DMS53 (cell line): ENCODE results near the gene MAD2L1.
"Not testable (repeated sequence)": the region's sequence is repeated elsewhere in the genome, so short reads cannot be mapped to it uniquely, and the experiment has no call there.

ENCODE experiments used
- DNase-seq: peaks from one replicate; lab custom pipeline; 2025; lab: John Stamatoyannopoulos, UW

The MAD2L1 gene

DNA sequence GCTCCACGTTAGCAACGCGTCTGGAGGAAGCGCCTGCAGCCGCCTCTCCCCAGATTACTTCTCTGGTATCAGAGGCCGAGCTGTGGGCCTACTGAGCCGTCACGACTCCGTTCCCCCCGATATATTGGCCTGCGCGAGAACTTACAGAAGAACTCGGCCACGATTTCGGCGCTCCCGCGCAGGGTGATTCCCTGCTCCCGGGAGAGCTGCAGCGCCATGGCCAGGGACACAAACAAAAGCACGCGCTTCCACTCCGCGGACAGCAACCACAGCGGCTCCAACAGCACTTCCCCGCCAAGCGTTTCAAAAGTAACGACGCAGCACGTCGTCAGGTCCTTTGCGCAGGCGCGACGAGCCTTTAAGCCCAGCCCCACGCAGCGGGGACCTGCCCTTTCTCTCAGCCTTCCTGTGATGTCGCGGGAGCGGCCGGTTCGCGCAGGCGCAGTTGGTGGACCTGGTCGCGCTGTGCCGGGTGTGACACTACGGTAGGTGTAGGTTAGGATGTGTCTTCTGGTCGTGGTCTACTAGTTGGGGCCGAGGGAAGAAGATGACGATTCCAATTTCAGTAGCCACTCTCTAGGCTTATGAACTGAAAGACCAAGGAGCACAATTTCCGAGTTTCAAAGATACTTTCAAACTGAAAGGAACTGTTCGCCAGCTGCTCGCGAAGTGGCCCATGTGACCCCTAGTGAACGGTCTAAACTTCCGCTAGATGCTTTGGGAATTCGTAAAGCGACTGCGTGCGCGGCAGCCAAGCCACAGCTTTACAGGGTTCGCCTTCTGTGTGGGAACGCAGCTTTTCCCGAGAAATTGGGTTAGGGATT, at the start of gene MAD2L1:
Gene MAD2L1 (minus strand): TSS at position 332 of the 824 bp plus-strand sequence. CDS start 114 bp downstream, at position 218.
- DNase-seq = peak; percentile 98

DNA sequence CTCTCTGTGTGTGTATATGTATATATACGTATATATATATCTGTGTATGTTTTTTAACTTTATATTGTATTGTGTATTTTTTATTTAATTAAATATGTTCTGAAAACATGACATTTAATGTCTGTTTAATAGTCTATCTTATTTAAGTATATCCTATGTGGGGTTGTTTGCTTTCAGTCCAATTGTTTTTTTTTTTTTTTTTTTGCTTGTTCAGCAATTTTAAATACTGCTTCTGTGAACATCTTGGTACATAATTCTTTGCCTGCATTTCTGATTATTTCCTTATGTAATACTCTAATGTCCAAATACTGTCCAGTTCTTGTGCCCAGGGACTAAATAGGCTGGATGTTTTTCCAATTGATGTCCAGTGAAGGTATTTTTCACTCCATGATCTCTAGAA, 45.1 kb upstream of the MAD2L1 start:
- DNase-seq = no peak

- DNase-seq = no peak
These were observed 42.8 kb upstream of the MAD2L1 start for GRCh38 chr4:120109406-120109805.

GRCh38 chr4:120105472-120105871, 38.8 kb upstream of the MAD2L1 start:
- no peak for DNase-seq

GRCh38 chr4:120096508-120097297, 30.1 kb upstream of the MAD2L1 start:
- DNase-seq = no peak

DNA sequence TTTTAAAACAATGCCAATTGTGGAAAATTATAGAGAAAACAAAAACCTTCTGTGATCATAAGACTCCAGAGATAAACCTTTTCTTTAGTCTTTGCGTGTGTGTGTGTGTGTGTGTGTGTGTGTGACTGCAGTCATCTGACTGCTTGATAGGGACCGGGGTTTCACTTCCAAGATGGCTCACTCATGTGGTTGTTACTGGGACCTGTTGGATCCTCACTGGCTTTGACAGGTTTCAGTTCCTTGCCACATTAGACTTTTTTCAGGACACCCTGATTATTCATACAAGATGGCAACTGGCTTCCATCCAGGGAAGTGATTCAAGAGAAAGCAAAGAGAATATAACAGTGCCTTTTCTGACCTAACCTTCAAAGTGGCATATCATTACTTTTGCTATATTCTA, 21.9 kb upstream of the MAD2L1 start:
- no peak for DNase-seq

- DNase-seq = not testable (repeated sequence)
These were observed 21.4 kb upstream of the MAD2L1 start for GRCh38 chr4:120088066-120088465.

DNA sequence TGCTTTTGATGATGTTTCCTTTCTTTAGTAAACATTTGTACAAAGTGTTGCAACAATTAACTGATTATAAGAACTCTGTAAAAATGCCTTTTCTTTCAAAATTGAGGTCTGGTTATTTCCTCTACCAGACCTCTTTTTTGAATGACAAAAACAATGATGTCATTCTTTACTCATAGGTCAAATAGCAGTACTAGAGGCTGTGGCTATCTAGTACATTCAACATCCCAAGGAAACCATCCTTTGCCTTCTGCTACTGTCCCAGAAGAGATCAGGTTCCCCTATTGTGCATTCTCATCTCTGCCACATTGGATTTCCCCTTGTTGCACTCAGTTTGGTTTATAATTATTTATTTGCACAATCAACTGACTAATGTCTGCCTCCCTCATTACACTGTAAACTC, 19.1 kb upstream of the MAD2L1 start:
- peak; percentile 31 for DNase-seq

DNA sequence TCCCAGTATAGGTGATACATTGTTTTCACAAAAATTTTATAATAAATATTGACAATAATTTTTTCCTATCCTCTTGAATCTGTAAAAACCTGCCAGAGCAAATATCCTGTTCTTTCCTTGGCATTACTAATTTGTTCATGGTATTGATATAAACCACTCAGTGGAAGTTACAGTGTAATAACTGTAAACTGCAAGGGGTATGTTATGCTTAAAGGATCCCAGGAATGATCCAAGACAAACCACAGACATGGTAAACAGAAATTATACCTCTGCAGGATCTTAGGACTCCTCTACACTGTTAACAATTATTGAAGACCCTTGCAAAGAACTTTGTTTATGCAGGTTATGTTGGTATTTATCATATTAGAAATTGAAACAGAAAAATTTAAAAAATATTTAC, 17.7 kb upstream of the MAD2L1 start:
- no peak for DNase-seq

- DNase-seq = no peak
These were observed 16.5 kb upstream of the MAD2L1 start for GRCh38 chr4:120083152-120083551.

DNA sequence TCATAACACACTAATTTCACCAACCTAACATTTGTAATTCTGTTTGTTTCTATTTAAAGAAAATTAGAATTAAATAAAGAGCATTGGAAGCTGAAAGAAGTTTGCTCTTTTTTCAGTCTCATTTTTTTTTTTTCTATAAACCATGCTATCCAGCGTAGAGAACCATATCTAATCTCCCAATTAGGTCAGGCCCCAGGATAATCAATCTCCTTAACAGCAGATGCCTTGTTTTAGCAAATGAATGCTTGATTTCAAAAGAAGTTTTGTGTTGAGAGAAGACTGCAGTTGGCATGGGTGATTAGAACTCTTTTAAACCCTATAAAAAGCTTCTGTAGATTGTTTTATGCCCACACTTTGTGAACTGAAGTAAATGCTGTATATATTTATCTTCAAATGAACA, 15.6 kb upstream of the MAD2L1 start:
- DNase-seq = no peak

DNA sequence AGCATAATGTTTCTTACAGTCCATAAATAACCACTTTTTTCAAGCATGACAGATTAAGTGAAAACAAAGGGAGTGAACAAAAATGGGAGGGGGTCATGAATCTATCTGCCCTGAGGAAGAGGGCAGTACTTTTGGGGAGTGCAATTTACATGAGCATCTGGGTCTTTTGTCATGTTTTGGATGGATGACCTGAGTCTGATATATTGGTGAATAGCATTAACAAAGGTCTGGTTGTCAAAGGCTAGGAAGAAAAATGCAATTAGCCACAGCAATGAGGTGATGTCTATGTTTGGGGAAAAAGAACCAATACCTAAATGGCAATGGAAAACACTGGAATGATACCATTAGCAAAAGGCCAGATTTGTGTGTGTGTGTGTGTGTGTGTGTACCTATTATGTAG, 15.1 kb upstream of the MAD2L1 start:
- DNase-seq = no peak

- DNase-seq = no peak
These were observed 13.9 kb upstream of the MAD2L1 start for GRCh38 chr4:120080533-120080932.

GRCh38 chr4:120079839-120080520, 13.3 kb upstream of the MAD2L1 start:
- no peak for DNase-seq

DNA sequence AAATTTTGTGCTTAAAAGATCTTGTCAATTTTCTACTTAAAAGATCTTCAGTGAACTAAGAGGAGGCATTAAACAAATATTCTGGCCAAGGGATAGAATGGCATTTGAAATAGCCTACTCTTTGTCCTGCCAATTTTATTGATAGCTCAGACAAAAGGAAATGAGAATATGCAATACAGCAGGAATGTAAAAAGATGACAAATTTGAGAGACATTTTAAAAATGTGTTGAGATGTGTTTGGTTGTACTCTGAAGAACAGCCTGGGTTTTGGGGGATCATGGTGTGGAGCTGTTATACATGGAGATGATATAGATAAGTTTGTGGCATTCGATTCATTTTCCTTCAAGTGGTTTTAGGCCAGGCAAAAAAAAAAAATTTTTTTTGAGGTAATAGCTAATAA, 11.6 kb upstream of the MAD2L1 start:
- DNase-seq = no peak

- peak; percentile 79 for DNase-seq
These were observed 4.6 kb upstream of the MAD2L1 start for GRCh38 chr4:120071192-120071795.

DNA sequence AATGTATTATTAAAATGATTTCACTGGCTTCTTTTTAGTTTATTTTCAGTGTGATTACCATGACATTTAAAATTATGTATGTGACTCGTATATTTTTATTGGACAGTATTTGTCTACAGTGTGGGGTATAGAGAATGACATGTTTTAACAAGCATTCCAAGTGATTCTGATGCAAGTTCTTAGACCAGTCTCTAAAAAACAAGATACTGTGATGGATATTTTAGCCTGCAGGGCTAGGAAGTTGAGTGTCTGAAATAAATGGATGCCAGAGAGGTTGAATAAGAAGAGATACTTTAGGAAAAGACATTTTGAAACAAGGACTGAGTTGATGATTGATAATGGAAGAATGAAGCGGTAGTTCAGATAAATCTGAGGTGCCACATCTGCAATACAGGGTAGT, 3.5 kb upstream of the MAD2L1 start:
- no peak for DNase-seq

DNA sequence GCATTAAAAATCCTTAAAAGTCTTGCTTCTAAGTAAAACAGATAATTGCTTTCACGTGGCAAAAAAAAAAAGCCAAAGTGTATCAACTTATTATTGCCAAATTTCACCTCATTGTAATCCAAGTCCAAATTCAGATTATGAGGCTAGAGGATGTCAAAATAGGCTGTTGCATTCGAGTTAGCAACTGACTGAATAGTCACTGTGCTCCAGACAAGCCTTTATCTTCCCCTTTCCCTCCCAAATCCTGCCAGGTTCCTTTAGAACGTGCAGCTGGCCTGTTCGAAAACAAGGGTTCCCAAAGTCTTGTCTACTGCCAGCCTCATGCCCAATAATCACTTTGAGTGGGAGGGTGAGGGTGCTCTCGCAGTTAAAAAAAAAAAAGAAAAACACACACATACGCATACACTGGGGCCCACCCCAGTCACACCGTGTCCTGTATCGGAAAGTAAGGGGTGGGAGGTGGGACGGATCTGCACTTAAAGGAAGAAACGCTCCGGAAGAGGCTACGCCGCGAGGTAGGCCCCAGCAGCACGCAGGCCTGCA, 603 bp downstream of the MAD2L1 start:
- no peak for DNase-seq

DNA sequence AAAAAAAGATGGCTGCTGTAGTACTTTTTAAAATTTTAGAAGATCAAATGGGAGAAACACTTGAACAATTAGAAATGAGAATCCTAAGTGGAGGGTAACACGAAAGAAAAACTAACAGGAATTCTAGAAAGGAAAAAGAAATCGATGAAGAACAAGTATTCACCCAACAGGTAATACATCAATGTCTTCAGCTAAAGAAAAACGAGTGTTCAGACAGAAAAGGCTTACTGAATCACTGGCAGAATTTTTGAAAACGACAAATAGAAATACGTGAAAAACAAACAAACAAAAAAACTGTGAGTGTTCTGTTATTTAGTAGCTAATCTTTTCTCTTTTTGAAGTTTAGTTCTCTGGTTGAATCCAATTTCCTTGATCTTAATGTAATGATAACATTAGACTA, 1.8 kb downstream of the MAD2L1 start:
- no peak for DNase-seq

- DNase-seq = not testable (repeated sequence)
These were observed 2.9 kb downstream of the MAD2L1 start for GRCh38 chr4:120063711-120064110.

DNA sequence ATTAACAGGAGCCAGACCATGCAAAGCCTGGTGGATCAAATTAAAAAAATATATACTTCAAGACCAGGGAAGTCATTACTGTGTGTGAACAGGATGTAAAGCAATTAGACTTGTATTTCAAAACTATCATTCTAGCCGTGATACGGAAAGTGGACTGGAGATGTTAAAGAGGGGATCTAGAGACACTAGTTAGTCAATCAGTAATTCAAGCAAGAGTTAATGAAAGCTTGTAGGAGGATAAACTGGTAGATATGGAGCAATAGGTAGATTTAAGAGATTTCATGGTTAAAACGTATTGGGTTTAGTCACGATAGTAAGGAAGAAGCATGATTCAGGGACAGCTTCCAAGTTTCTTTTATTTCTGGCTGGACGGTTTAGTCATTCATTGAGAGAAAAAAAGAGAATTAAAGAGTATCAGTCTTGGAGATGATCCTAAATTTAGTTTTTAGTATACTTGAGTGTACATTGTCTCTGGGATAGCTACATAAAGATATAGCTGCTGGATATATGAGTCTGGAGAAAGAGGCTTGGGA, 3.9 kb downstream of the MAD2L1 start:
- DNase-seq = no peak

DNA sequence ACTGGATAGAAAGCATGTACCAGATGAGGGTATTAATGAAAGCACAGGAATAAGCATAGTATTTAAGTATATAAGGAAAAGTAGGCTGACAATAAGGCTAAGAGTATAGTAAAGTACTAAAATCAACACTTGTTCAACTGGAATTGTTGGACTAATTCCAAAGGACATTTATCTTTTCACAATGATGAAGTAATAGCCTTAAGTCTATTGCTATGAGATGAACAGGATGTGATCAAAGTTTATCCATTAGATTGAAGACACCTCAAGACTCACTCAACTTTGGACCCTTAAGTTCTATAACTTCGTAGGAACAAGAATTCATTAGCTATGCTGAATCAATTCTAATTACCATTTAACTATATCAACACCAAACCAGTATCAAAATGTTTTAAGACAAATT, 7.6 kb downstream of the MAD2L1 start:
- no peak for DNase-seq
